AG10803 (cell line): Measurements from ENCODE around the gene RB1.

ENCODE experiments used
- DNase-seq: peaks from one replicate; pipeline ENCODE4 v3.0.0; 2010; ENCODE audit warnings: low read depth
- H3K4me3 ChIP-seq: 2 replicates; pipeline ENCODE4 v1.5.1; 2011; ENCODE audit warnings: mild to moderate bottlenecking, low read length, control low read depth
- TF ChIP-seq, protein P1 (sequence below): conservative IDR thresholded peaks from 2 replicates; pipeline ENCODE4 v1.5.1; 2011; ENCODE audit warnings: mild to moderate bottlenecking, low read length, control low read depth, inconsistent platforms

RB1 gene

GRCh38 chr13:48383384-48383783 is 79.8 kb downstream of the RB1 start:
- H3K4me3 ChIP-seq = no peak overlapping the region
- DNase-seq = no peak
- TF ChIP-seq, protein P1, sequence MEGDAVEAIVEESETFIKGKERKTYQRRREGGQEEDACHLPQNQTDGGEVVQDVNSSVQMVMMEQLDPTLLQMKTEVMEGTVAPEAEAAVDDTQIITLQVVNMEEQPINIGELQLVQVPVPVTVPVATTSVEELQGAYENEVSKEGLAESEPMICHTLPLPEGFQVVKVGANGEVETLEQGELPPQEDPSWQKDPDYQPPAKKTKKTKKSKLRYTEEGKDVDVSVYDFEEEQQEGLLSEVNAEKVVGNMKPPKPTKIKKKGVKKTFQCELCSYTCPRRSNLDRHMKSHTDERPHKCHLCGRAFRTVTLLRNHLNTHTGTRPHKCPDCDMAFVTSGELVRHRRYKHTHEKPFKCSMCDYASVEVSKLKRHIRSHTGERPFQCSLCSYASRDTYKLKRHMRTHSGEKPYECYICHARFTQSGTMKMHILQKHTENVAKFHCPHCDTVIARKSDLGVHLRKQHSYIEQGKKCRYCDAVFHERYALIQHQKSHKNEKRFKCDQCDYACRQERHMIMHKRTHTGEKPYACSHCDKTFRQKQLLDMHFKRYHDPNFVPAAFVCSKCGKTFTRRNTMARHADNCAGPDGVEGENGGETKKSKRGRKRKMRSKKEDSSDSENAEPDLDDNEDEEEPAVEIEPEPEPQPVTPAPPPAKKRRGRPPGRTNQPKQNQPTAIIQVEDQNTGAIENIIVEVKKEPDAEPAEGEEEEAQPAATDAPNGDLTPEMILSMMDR = no peak

- TF ChIP-seq, protein P1 = no peak
- no peak overlapping the region for H3K4me3 ChIP-seq
- no peak for DNase-seq
Measured at GRCh38 chr13:48386816-48387215, 83.3 kb downstream of the RB1 start.

DNA sequence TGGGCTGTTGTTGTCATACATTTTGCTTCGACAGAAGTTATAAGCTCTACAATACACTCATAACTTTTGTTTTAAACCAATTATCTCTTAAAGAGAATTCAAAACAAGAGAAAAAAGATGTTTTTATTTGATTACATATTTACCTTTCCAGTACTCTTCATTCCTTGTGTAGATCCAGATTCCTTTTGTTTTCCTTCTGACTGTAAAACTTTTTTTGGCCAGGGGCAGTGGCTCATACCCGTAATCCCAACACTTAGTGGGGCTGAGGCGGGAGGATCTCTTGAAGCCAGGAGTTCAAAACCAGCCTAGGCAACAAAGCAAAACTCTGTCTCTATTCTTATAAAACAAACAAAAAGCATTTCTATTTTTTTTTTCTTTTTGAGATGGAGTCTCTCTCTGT is 87.7 kb downstream of the RB1 start:
- no peak for DNase-seq
- TF ChIP-seq, protein P1 = no peak

GRCh38 chr13:48393030-48393697 is 89.6 kb downstream of the RB1 start:
- TF ChIP-seq, protein P1 = no peak
- H3K4me3 ChIP-seq = no peak overlapping the region
- peak; percentile 48 for DNase-seq

More for the DNA sequence above, 87.7 kb downstream of the RB1 start:
- no peak overlapping the region for H3K4me3 ChIP-seq

DNA sequence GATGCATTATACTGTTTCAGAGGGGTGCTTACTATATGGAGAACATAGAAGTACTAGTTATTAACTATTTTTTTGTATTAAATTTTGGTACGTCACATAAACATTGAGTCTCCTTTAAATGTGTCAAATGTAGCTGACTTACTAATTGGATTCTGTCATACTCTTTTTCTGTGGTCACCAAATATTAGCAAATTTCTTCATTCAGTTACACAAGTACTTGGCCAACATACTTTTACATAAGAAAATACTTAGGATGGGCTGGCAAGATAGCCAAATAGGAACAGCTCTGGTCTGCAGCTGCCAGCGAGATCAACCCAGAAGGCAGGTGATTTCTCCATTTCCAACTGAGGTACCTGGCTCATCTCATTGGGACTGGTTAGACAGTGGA is 90.1 kb downstream of the RB1 start:
- no peak overlapping the region for H3K4me3 ChIP-seq
- peak; percentile 66 for DNase-seq
- TF ChIP-seq, protein P1 = no peak

- H3K4me3 ChIP-seq = no peak overlapping the region
- TF ChIP-seq, protein P1 = no peak
- no peak for DNase-seq
Measured at GRCh38 chr13:48397744-48398143, 94.2 kb downstream of the RB1 start.

- no peak overlapping the region for H3K4me3 ChIP-seq
- TF ChIP-seq, protein P1 = no peak
- peak; percentile 36 for DNase-seq
Measured at GRCh38 chr13:48398450-48399095, 95.0 kb downstream of the RB1 start.
